ENCODE results near the gene INO80B.
"Not testable (repeated sequence)": the region's sequence is repeated elsewhere in the genome, so short reads cannot be mapped to it uniquely, and the experiment has no call there.

The INO80B gene

DNA sequence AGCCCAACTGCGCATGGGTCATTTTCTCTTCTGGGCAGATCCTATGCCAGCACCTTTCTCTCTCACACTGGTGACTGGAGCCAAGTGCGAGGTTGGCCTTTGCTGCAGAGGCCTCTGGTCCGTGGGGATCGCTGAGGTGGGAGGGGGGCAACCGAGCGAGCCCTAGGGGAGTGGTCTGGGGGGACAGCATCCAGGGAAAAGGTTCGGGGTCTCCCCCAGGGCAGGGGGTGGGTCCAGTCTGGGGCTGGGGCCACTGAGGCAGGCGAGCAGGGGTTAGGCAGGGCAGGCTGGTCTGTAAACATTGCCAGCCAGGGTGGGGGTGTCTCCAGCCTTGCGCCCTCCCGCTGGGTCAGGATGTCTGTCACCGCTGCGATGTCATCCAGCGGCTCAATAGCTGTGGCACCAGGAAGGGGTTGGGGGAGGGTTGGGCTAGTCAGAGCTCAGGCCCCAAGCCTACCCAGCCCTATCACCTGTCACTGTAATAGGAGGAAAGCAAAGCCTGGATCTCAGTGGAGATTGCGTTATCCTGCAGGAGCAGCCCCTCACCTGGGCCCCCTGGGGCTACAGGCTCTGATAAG lies 28.6 kb upstream of the INO80B start:
- DNase-seq, result no peak

DNA sequence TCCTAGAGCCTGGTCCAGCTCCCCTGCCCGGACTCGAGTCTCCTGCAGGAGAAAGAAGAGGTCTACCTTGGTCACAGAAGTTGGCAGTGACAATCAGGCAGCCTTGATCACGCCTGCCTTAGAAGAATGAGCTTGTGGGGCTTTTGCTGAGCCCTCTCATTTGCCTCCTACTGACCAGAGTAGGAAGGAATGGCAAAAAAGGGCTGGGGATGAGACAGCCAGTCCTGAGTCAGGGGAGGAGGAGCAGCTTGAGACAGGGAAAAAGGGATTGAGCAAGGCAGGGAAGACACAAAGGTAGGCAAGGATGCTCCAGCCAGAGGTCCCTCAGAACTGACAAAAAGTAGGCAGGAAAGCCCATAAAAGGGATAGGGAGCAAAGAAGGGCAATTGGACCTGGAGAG lies 27.3 kb upstream of the INO80B start:
- DNase-seq, result no peak

DNA sequence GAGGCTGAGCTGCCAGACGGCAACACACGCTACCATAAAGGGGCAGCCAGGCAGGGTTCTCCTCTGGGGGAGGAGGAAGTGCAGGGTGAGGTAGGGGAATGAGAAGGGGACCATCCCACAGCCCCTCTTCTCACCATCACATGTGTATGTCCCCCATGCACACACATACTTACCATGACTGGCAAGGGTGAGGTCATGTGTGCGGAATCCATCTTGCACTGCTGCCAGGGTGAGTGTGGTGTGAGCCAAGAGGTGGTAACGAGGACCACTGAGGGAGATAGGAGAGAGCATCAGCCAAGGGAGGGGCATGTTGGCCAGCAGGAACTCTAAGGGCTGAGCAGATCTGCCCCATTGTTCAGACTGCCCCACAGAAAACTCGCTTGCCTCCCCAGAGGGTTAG lies 26.2 kb upstream of the INO80B start:
- DNase-seq, result no peak

GRCh38 chr2:74429487-74430451 lies 25.1 kb upstream of the INO80B start:
- DNase-seq, result no peak

DNA sequence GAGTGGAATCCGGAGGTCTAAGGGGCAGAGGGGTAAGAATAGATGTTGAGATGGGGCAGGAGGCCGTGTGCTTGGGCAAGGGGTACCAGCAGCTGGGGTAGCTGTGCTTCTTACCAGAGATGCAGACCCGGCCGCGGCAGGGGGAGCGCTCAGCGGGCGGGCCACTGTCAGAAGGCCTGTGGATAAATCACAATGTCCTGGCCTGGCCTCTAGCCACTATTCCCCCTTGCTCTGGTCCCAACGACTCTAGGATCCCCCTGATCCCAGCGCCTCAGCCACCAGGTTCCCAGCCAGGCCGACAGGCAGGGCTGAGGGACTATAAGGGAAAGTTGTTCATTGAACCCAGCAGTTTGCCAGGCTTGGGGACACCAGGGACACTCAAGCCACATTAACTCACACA lies 24.4 kb upstream of the INO80B start:
- no peak for DNase-seq

GRCh38 chr2:74436111-74436805 lies 18.6 kb upstream of the INO80B start:
- no peak for DNase-seq

DNA sequence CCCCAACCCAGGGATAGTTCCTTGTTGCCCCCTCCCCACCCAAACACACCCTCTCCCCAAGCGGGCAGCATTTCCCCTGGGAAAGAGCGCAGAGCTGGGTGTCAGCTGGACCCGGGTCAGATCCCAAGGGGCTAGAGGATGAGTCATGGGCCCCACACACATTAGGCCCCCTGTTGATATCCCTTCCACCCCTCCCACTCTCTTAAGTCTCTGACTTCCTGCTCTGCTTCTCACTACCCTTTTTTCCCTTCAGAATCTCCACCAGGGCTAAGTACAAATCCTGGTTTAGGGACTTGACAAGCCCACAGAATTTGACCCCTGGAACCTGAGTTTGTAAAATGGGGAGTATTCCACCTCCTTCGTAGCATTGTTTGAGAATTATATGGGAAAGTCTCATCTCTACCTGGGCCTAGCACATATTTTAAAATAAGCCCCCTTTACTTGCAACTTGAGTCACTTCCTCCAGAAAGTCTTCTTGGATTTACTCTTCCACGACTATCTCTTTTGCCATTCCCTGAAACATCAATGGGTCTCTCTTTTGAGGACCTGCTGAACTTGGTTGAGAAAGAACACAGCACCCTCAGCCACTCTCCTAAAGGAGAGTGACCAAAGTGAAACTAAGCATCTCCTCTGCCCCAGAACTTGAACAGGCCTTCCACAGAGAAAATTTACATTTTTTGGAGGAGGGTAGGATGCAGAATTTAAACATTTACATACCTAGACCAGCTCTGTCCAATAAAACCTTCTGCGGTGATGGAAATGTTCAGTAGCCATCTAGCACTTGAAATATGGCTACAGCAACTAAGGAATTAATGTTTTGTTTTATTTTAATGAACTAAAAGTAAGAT lies 17.8 kb upstream of the INO80B start:
- DNase-seq, result no peak

GRCh38 chr2:74438248-74438647 lies 16.6 kb upstream of the INO80B start:
- DNase-seq, result no peak

DNA sequence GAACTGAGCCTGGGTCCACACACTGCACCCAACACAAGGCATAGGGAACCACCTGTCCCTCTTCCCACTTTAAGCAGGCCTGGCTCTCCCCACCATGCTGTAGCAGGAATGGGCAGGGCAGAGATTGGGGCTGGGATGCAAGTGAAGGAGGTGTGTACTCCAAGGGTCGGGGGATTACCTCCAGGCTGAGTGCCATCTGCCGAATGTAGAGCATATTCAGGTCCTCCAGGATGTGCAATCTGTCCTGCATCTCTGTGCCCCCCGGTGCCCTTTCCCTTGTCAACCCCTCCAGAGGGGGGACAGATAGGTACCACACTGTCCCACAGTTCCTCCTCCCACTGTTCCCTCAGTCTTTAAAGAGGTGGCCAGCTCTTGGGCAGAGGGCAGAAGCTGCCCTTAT lies 15.5 kb upstream of the INO80B start:
- DNase-seq, result no peak

GRCh38 chr2:74439803-74440377 lies 15.0 kb upstream of the INO80B start:
- no peak for DNase-seq

DNA sequence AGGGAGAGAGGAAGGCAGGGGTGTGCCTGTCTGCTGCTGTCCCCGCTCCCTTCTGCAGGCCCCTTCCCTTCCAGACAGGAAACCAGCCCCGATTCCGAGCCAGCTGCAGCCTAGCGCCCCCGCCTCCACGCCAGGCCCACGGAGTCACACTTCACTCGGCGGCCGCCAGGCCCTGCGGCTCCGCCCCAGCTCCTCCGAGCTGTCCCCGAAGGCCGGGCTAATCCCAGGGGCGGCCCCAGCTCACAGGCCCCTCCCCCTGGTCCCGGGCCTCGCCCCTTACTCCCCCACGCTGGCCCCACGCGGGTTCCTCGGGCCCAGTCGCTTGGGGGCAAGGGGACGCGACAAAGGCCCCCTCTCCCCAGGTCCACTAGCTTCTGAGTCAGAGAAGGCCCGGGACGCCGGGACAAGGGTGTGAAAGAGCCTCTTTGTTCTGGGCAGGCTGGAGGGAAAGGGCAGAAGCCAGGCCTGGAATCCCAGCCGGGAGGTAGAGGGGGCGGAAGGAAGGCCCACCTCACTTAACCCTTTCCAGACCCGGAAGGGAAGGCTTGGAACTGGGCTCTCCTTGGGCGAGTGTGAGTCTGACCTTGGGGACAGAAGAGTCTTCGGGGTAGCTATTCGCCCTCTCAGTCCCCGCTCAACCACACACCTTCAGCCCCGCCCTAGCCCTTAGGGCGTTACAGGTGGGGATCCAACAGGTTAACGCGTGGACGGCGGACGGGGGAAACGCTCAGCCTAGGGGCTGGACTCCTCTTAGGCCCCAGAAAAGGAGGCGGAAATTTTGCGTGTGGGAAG lies 14.3 kb upstream of the INO80B start:
- DNase-seq, result no peak

DNA sequence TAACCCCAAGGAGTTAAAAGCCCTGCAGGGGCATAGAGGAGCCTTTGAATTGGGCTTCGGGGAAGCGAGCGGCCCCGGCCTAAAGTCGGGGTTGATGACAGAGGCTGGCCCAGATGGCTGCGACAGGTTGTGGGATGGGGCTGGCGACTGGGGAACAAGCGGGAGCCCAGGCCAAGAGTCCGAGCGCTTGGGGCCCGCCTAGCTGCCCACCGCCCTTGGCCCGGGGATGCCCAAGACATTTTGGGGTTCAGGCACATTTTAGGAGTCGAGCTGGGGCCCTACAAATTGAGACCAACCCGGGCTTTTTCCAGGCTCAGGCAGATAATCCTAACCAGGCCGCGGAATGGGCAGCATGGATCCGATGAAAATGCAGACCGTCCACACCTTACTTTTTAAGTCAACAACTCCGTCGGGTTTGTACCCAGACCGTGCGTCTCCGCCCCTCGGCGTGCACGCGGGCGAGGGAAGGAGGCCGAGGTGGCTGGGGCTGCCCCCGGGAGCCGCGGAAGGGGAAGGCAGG lies 13.7 kb upstream of the INO80B start:
- DNase-seq, result no peak

DNA sequence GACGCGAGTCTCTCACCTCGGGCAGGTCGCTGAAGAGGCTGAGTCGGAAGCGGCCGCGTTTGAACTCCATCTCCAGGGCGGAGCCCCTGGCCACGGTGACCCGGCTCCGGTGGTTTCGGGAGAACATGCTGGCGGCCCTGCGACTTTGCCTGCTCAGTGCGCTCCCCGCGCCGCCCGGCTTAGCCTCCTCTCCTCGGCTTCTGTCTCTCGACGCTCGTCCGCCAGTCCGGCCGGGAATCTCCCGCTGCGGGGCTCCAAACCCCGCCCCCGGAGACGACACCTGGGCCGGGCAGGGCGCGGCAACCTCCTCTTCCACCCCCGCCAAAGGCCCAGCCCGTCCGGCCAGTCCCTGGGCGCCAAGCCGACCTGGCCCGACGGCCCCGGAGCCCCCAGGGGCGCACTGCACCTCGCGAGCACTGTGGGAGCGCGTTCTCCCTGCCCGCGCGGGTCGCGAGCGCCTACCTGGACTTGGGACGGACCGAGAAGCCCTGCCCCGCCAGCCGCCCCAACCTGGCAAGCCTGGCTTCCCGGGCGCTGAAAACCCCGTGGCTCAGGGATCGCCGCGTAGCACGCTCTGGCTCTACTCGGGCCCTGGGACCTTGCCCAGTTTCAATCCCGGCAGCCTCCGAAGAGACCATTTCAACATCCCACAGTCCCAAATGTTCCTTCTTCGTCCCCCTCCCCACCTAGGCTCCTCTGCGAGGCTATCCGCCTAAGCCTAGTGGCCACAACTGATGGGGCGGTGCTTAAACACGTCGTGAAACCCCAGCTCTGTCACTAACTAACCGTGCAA lies 13.0 kb upstream of the INO80B start, which contains the start of gene RTKN:
TSS of gene RTKN (minus strand) at position 248 of the 793 bp plus-strand sequence. CDS start at position 127, 121 bp downstream.
- DNase-seq, result no peak

- DNase-seq, result not testable (repeated sequence)
Observed at GRCh38 chr2:74442483-74443297, 12.2 kb upstream of the INO80B start.

DNA sequence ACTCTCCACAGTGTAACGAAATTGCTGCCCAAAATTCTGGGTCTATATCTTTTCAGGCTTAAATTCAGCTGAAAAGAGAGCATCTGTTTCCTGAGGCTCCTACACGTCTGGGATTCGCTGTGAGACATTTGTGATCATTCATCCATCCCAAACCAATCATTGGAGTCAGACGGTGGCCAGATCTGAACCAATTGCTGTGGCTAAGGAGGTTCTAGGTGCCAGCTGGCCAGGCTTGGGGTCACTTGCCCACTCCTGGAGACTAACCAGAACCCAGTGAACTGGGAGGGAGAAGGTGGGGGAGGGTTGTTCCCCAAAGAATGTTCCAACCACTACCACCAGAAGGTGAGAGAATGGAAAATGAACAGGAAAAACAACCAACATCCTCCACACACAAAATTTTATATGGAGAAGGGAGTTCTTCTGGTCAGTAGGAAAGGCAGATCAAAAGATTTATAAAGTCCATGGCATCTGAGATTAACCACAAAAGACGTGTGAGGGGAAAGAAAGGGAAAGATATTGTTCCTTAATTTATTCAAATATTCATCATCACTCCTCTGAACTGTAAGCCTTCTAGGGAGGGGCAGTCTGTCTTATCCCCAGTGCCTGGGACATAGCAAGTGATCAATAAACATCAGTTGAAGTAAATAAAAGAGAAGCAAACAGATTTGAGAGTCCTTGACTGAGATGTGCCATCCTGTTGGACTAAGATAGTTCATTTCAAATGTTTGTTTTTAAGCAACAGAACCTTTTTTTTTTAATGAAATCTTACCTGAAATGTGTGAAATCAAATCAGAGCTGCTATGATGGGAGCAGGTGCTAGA lies 10.2 kb upstream of the INO80B start:
- no peak for DNase-seq

DNA sequence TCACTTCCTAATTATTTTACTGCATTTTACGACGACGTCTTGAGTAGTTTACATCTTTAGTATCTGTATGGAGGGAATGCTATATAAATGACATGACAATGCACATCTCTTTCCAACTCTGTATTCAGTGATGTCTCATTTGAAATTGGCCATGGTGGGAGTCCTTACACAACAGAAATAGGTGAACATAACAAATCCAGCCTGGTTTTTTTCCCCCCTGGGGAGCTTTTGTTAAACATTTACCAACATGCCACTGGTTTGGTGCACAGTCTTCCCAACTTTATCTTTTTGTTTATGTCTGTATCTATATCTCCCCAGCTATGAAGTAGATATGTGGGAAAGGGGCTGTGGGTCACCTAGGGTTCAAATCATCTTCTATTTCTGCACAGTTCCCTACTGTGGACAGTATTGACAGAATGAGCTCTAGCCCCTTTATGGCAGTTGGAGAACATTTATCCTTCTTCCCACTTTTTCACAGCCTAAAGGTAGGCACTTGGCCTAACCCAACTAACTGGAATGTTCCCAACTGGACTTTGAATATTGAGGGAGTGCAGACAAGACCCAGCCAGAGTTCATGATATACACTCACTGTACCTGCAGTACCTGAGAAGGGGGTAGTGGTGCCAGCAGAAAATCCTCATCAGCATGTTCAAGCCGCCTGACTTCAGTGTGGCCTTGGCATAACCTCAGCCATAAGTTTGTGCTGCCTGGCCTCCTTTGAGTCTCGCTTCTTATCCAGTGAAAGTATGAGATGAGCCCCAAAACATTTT lies 7.5 kb upstream of the INO80B start:
- no peak for DNase-seq

DNA sequence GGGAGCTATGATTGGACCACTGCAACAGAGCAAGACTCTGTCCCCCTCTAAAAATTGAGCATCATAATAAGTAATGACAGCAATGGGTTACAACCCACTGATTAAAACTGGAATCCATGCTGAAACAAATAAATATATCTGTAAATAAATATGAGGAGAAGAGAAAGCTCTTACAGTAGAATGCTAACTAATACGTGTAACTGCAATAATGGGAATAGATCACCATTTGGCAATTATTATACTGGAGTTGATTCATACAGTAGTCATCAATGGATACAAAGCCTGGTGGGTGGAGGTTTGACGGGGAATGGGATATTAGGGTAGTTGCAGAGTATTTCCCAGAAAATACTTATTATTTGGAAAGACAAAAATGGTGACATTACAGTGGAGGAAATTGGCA lies 6.1 kb upstream of the INO80B start:
- DNase-seq, result no peak
